HCT116 (cell line): ENCODE results near the gene ITPR1. TPM values are rescaled to one million over a fixed set of nuclear protein-coding genes. Genes with fewer than 3 reads are reported as not detected.

Experiments
- ATAC-seq: fragments of 200-7000 bp; cut with Tn5 transposase; 2 replicates; pipeline ENCODE4 v1.9.1; 2020; ENCODE audit warnings: mild to moderate bottlenecking, moderate library complexity
- BruUV-seq: library from RNA; stranded (reverse); fragments of 400-500 nt; replicated peaks from 2 replicates; lab custom pipeline; 2021; lab: Mats Ljungman, UMichigan
- CTCF ChIA-PET: fragments of 300-600 bp; sonication (Branson Sonifier 250); formaldehyde crosslinking; loops from one replicate; lab custom pipeline; 2021; ENCODE audit warnings: antibody characterized with exemption; lab: Charles Lee
- POLR2A ChIA-PET: fragments of 300-600, 350-600 bp; sonication (Branson Sonifier 250); formaldehyde crosslinking; loops from one replicate; lab custom pipeline; 2021; ENCODE audit warnings: antibody characterized with exemption; lab: Charles Lee
- RAD21 ChIA-PET, 2 experiments: fragments of 300-600 bp; sonication (Branson Sonifier 250); formaldehyde crosslinking; loops; one replicate each; lab custom pipeline; 2023; ENCODE audit warnings: low total read pairs in 2 of 2; ENCODE audit not compliant: uncharacterized antibody in 2 of 2, unreplicated experiment in 2 of 2, low non-redundant PET in 1 of 2; lab: Charles Lee
- DNase-seq: peaks from one replicate; pipeline ENCODE4 v3.0.0-alpha.2; 2010; ENCODE audit warnings: low read depth, low spot score
- H2AFZ ChIP-seq: fragments of 200-600 bp; shearing (Covaris generic), sonication (generic); 2 replicates; pipeline ENCODE4 v1.6.1; 2017; ENCODE audit warnings: low read depth, mixed run types, mixed read lengths, antibody characterized with exemption, low read length; ENCODE audit not compliant: poor library complexity, severe bottlenecking
- H3K27ac ChIP-seq: 2 replicates; pipeline ENCODE4 v1.5.1; 2012; ENCODE audit warnings: low read depth, low read length
- H3K27me3 ChIP-seq: fragments of 200-600 bp; sonication (generic); 2 replicates; pipeline ENCODE4 v1.6.1; 2016; ENCODE audit warnings: mixed run types, low read length, mixed read lengths; ENCODE audit not compliant: insufficient read depth
- H3K36me3 ChIP-seq, 2 experiments: fragments of 200-500 bp in 1 of 2; fragments of 200-600 bp in 1 of 2; sonication (Bioruptor generic) in 1 of 2; sonication (generic) in 1 of 2; 2 replicates each; pipeline versions ENCODE4 v1.5.1 to v1.6.1; 2014 to 2016; ENCODE audit warnings: low read length in 2 of 2, inconsistent platforms in 1 of 2, mixed read lengths in 1 of 2, mixed run types in 1 of 2; ENCODE audit not compliant: insufficient read depth in 2 of 2, control insufficient read depth in 1 of 2
- H3K4me1 ChIP-seq, 2 experiments: fragments of 200-600 bp in 1 of 2; sonication (generic) in 1 of 2; 2 replicates each; pipeline versions ENCODE4 v1.5.1 to v1.6.1; 2012 to 2017; ENCODE audit warnings: low read length in 2 of 2, inconsistent platforms in 1 of 2, mild to moderate bottlenecking in 1 of 2, mixed read lengths in 1 of 2, mixed run types in 1 of 2, moderate library complexity in 1 of 2; ENCODE audit not compliant: insufficient read depth in 2 of 2, control insufficient read depth in 1 of 2
- H3K4me2 ChIP-seq: fragments of 200-600 bp; sonication (generic); 2 replicates; pipeline ENCODE4 v1.6.1; 2017; ENCODE audit warnings: mixed run types, low read length, mixed read lengths
- H3K4me3 ChIP-seq, 2 experiments: fragments of 200-600 bp in 1 of 2; sonication (generic) in 1 of 2; replicated peaks in 1 of 2; 2 replicates each; pipeline ENCODE4 v1.5.1; 2011 to 2016; ENCODE audit warnings: low read length in 2 of 2, control low read depth in 1 of 2, low read depth in 1 of 2, mild to moderate bottlenecking in 1 of 2, mixed read lengths in 1 of 2, mixed run types in 1 of 2
- H3K79me2 ChIP-seq: fragments of 200-600 bp; sonication (generic); 2 replicates; pipeline ENCODE4 v1.6.1; 2017; ENCODE audit warnings: mild to moderate bottlenecking, mixed run types, low read length, moderate library complexity, mixed read lengths; ENCODE audit not compliant: insufficient read depth
- H3K9ac ChIP-seq: fragments of 200-600 bp; sonication (generic); 2 replicates; pipeline ENCODE4 v1.6.1; 2016; ENCODE audit warnings: low read length, mixed read lengths
- H3K9me2 ChIP-seq: fragments of 200-600 bp; sonication (generic), shearing (Covaris generic); 2 replicates; pipeline ENCODE4 v1.6.1; 2017; ENCODE audit warnings: mixed run types, mild to moderate bottlenecking, moderate library complexity; ENCODE audit not compliant: insufficient read depth
- H3K9me3 ChIP-seq, 2 experiments: fragments of 200-500 bp in 1 of 2; fragments of 200-600 bp in 1 of 2; sonication (Bioruptor generic) in 1 of 2; sonication (generic) in 1 of 2; 2 replicates each; pipeline ENCODE4 v1.6.1; 2014 to 2017; ENCODE audit warnings: low read length in 2 of 2, mixed read lengths in 2 of 2, inconsistent platforms in 1 of 2, low read depth in 1 of 2, mild to moderate bottlenecking in 1 of 2, mixed run types in 1 of 2, moderate library complexity in 1 of 2; ENCODE audit not compliant: control insufficient read depth in 1 of 2, insufficient read depth in 1 of 2
- H4K20me1 ChIP-seq: fragments of 200-600 bp; sonication (generic), shearing (Covaris generic); 2 replicates; pipeline ENCODE4 v1.6.1; 2017; ENCODE audit warnings: mixed run types, mild to moderate bottlenecking, moderate library complexity; ENCODE audit not compliant: insufficient read depth
- ELF1 ChIP-seq: IDR thresholded peaks from 2 replicates; pipeline ENCODE4 v1.6.1; 2012; ENCODE audit warnings: low read depth, borderline replicate concordance
- FOSL1 ChIP-seq: IDR thresholded peaks from 2 replicates; pipeline ENCODE4 v1.6.1; 2012; ENCODE audit warnings: low read depth
- JUND ChIP-seq: IDR thresholded peaks from 2 replicates; pipeline ENCODE4 v1.6.1; 2012
- POLR2AphosphoS5 ChIP-seq: IDR thresholded peaks from 2 replicates; pipeline ENCODE4 v1.6.1; 2011; ENCODE audit warnings: mild to moderate bottlenecking, low read depth, low read length, moderate library complexity
- SP1 ChIP-seq: IDR thresholded peaks from 2 replicates; pipeline ENCODE4 v1.6.1; 2012; ENCODE audit warnings: low read depth
- SRF ChIP-seq: IDR thresholded peaks from 2 replicates; pipeline ENCODE4 v1.6.1; 2012; ENCODE audit warnings: low read depth
- YY1 ChIP-seq: IDR thresholded peaks from 2 replicates; pipeline ENCODE4 v1.6.1; 2011; ENCODE audit warnings: low read length, low read depth, moderate library complexity, mild to moderate bottlenecking; ENCODE audit not compliant: insufficient replicate concordance; ENCODE audit errors: extremely low read depth
- ZFX ChIP-seq: fragments of 450-650 bp; IDR thresholded peaks from 2 replicates; pipeline ENCODE4 v1.6.1; 2017
- ZNF274 ChIP-seq: fragments of 200-500 bp; sonication (Bioruptor generic); IDR thresholded peaks from 2 replicates; pipeline ENCODE4 v1.6.1; 2014; ENCODE audit warnings: mild to moderate bottlenecking, low read depth, low read length, inconsistent platforms
- intact Hi-C: fragments of 100-400 bp; cut with micrococcal nuclease; formaldehyde crosslinking; loops from 2 replicates; pipeline ENCODE4 v1.10.0; 2022
- total RNA-seq: library from RNA; stranded (reverse); gene quantifications from one replicate; pipeline ENCODE4 v1.2.1, GENCODE V29; 2021; ENCODE audit not compliant: unreplicated experiment
- TF ChIP-seq, protein P1 (sequence below): IDR thresholded peaks from 2 replicates; pipeline ENCODE4 v1.6.1; 2012
- TF ChIP-seq, protein P2 (sequence below): IDR thresholded peaks from 2 replicates; pipeline ENCODE4 v1.6.1; 2011; ENCODE audit warnings: mild to moderate bottlenecking, low read length, moderate library complexity; ENCODE audit not compliant: insufficient replicate concordance; ENCODE audit errors: extremely low read depth
- TF ChIP-seq, protein P3 (sequence below), 3 experiments: fragments of 200-600 bp in 1 of 3; sonication (generic) in 1 of 3; IDR thresholded peaks in 2 of 3; conservative IDR thresholded peaks in 1 of 3; 2 replicates each; pipeline ENCODE4 v1.5.1; 2012 to 2017; ENCODE audit warnings: low read depth in 2 of 3, low read length in 2 of 3, antibody characterized with exemption in 1 of 3, borderline replicate concordance in 1 of 3, control low read depth in 1 of 3, mild to moderate bottlenecking in 1 of 3, mixed read lengths in 1 of 3, mixed run types in 1 of 3, moderate library complexity in 1 of 3; ENCODE audit not compliant: insufficient read depth in 1 of 3
- TF ChIP-seq, protein P4 (sequence below): IDR thresholded peaks from 2 replicates; pipeline ENCODE4 v1.6.1; 2012
- TF ChIP-seq, protein P5 (sequence below): IDR thresholded peaks from 2 replicates; pipeline ENCODE4 v1.6.1; 2012; ENCODE audit warnings: low read depth

ITPR1 gene
- total RNA-seq, 1 experiment from 2014 or later, result 9.2 TPM

DNA sequence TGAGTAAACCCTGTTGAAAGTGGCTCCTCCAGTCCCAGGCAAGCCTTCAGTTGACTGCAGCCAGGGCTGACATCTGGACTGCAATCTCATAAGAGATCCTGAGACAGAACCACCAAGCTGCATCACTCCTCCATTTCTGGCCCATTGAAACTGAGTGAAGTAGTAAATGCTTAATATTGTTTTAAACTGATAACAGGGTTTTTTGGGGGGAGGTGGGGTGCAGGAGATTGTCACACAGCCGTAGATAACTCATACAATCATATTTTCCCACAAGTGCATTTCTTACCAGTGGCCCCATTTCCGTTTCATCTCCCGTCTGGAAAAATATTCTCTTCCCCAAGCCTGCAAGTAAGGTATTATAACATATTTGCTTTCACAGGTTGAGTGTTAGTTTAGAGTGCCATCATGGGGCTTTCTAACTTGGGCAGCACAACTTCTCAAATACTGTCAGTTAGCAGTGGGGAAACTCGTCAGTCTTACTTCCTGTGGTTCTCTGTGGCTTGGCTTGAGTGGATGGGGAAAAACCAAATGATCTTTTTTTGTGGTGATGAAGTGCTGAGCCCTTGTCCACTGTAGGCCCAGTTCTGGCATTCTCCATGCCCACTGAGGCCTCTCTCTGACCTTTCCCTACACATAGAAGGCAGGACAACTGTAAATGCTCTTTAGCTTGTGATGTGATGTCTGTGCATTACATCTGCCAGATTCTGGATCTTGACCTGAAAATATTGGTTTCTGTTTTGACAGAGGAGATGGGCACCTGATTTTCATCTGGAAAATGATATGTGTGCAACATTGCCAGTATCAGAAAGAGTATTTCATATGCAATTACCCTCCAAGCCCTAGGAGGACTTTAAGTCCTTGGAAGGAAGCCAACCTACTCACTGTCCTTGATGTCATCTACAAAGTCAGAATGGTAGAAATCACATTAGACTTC, 396.0 kb downstream of the ITPR1 start:
- no TSS peak for BruUV-seq
- Histone ChIP-seq H3K27ac (no peak overlapping the region), H3K79me2 (no peaks in the 10 kb centered on the region), H3K36me3 (no peaks in the 10 kb centered on the region), H4K20me1 (no peaks in the 10 kb centered on the region), H3K4me3 (no peak overlapping the region), H3K9ac (no peak overlapping the region), H3K4me1 (no peaks in the 10 kb centered on the region), H3K9me2 (no peaks in the 10 kb centered on the region), H3K9me3 (no peaks in the 10 kb centered on the region), H2AFZ (no peak overlapping the region), H3K27me3 (no peaks in the 10 kb centered on the region), H3K4me2 (no peak overlapping the region)
- DNase-seq (no peak), ATAC-seq (no peak)
- ChIA-PET CTCF (no interaction called here), RAD21 (no interaction called here), POLR2A (no interaction called here)
- TF ChIP-seq FOSL1, result no peak
- no peak for TF ChIP-seq YY1
- TF ChIP-seq, protein P1, sequence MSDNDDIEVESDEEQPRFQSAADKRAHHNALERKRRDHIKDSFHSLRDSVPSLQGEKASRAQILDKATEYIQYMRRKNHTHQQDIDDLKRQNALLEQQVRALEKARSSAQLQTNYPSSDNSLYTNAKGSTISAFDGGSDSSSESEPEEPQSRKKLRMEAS, result no peak
- no peak for TF ChIP-seq POLR2AphosphoS5
- TF ChIP-seq, protein P2, sequence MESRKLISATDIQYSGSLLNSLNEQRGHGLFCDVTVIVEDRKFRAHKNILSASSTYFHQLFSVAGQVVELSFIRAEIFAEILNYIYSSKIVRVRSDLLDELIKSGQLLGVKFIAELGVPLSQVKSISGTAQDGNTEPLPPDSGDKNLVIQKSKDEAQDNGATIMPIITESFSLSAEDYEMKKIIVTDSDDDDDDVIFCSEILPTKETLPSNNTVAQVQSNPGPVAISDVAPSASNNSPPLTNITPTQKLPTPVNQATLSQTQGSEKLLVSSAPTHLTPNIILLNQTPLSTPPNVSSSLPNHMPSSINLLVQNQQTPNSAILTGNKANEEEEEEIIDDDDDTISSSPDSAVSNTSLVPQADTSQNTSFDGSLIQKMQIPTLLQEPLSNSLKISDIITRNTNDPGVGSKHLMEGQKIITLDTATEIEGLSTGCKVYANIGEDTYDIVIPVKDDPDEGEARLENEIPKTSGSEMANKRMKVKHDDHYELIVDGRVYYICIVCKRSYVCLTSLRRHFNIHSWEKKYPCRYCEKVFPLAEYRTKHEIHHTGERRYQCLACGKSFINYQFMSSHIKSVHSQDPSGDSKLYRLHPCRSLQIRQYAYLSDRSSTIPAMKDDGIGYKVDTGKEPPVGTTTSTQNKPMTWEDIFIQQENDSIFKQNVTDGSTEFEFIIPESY, result no peak
- no peak for TF ChIP-seq SRF
- TF ChIP-seq, protein P3, sequence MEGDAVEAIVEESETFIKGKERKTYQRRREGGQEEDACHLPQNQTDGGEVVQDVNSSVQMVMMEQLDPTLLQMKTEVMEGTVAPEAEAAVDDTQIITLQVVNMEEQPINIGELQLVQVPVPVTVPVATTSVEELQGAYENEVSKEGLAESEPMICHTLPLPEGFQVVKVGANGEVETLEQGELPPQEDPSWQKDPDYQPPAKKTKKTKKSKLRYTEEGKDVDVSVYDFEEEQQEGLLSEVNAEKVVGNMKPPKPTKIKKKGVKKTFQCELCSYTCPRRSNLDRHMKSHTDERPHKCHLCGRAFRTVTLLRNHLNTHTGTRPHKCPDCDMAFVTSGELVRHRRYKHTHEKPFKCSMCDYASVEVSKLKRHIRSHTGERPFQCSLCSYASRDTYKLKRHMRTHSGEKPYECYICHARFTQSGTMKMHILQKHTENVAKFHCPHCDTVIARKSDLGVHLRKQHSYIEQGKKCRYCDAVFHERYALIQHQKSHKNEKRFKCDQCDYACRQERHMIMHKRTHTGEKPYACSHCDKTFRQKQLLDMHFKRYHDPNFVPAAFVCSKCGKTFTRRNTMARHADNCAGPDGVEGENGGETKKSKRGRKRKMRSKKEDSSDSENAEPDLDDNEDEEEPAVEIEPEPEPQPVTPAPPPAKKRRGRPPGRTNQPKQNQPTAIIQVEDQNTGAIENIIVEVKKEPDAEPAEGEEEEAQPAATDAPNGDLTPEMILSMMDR (IDR thresholded peaks at IDR 0.05 in 2 of 3, conservative IDR thresholded peaks at IDR 0.05 in 1 of 3; ENCODE audit: borderline replicate concordance in 1 of 3, insufficient read depth in 1 of 3, low read depth in 2 of 3, low read length in 2 of 3), result no peak
- no peak for TF ChIP-seq ZFX
- TF ChIP-seq, protein P4, sequence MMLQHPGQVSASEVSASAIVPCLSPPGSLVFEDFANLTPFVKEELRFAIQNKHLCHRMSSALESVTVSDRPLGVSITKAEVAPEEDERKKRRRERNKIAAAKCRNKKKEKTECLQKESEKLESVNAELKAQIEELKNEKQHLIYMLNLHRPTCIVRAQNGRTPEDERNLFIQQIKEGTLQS, result no peak
- TF ChIP-seq ELF1, result no peak
- TF ChIP-seq, protein P5, sequence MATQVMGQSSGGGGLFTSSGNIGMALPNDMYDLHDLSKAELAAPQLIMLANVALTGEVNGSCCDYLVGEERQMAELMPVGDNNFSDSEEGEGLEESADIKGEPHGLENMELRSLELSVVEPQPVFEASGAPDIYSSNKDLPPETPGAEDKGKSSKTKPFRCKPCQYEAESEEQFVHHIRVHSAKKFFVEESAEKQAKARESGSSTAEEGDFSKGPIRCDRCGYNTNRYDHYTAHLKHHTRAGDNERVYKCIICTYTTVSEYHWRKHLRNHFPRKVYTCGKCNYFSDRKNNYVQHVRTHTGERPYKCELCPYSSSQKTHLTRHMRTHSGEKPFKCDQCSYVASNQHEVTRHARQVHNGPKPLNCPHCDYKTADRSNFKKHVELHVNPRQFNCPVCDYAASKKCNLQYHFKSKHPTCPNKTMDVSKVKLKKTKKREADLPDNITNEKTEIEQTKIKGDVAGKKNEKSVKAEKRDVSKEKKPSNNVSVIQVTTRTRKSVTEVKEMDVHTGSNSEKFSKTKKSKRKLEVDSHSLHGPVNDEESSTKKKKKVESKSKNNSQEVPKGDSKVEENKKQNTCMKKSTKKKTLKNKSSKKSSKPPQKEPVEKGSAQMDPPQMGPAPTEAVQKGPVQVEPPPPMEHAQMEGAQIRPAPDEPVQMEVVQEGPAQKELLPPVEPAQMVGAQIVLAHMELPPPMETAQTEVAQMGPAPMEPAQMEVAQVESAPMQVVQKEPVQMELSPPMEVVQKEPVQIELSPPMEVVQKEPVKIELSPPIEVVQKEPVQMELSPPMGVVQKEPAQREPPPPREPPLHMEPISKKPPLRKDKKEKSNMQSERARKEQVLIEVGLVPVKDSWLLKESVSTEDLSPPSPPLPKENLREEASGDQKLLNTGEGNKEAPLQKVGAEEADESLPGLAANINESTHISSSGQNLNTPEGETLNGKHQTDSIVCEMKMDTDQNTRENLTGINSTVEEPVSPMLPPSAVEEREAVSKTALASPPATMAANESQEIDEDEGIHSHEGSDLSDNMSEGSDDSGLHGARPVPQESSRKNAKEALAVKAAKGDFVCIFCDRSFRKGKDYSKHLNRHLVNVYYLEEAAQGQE, result no peak
- no peak for TF ChIP-seq JUND
- no peak for TF ChIP-seq SP1
- TF ChIP-seq ZNF274, result no peak
- intact Hi-C loops, result no loop called here
